ENCODE measurements around the gene SLC4A11.

DNA sequence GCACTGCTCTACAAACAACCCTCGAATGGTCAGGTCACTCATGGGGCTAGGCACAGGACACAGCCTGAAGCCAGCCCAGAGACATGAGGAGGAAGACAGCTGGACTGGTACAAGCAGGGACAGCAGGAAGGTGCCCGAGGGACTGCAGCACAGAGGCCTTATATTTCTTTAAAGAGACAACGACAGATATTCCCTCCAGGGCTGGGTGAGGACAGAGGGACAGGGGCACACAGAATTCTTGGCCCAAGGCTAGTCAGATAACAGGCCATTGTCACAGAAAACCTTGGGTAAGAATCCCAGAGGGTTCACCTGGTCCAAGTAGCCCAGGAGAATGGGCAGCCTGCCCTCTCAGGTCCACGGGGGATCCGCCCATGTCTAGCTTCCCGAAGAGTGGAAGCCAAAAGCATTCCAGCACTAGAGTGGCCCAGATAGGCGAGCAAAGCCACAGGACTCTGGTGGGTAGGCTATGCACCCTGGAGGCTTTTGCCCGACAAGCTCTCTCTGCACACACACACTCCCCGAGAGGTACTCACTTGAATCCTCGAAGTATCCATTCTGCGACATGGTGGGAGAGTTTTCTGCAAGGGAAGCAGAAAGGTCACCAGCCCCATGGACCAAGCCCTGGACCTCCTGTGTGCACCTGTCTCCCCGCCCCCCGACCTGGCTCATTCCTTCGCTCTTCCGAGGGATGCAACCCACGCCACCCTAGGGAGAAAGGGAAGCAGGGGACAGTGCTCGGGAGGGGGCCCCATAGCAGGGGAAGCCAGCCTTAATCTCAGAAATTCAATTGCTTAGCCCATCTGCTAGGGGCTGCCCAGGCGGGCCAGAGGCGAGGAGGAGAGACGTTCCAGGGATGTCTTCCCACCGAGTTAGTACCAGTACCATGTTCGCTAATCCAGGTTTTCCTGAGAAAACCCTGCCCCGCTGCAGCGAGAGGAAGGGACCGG is 1.7 kb downstream of the SLC4A11 start:
- TF ChIP-seq, protein P1, sequence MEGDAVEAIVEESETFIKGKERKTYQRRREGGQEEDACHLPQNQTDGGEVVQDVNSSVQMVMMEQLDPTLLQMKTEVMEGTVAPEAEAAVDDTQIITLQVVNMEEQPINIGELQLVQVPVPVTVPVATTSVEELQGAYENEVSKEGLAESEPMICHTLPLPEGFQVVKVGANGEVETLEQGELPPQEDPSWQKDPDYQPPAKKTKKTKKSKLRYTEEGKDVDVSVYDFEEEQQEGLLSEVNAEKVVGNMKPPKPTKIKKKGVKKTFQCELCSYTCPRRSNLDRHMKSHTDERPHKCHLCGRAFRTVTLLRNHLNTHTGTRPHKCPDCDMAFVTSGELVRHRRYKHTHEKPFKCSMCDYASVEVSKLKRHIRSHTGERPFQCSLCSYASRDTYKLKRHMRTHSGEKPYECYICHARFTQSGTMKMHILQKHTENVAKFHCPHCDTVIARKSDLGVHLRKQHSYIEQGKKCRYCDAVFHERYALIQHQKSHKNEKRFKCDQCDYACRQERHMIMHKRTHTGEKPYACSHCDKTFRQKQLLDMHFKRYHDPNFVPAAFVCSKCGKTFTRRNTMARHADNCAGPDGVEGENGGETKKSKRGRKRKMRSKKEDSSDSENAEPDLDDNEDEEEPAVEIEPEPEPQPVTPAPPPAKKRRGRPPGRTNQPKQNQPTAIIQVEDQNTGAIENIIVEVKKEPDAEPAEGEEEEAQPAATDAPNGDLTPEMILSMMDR (IDR thresholded peaks at IDR 0.05): no peak
- no peak for TF ChIP-seq POLR2A (IDR thresholded peaks at IDR 0.05)
